GM23338 (cell line): ENCODE measurements around the gene ELOB.

Source experiments
- EZH2 ChIP-seq: fragments of 200-600 bp; sonication (generic); IDR thresholded peaks from one replicate; pipeline ENCODE4 v1.8.0; 2017; ENCODE audit warnings: antibody characterized with exemption, mild to moderate bottlenecking, low read depth; ENCODE audit not compliant: unreplicated experiment
- EZH2phosphoT487 ChIP-seq: fragments of 200-600 bp; sonication (generic); IDR thresholded peaks from one replicate; pipeline ENCODE4 v1.8.1; 2018; ENCODE audit warnings: antibody characterized with exemption; ENCODE audit not compliant: unreplicated experiment
- POLR2AphosphoS5 ChIP-seq: IDR thresholded peaks from 2 replicates; pipeline ENCODE4 v1.6.1; 2016; ENCODE audit warnings: antibody characterized with exemption, low read depth
- TF ChIP-seq, protein P1 (sequence below), 2 experiments: fragments of 200-600 bp in 1 of 2; sonication (generic) in 1 of 2; conservative IDR thresholded peaks; 2 replicates each; pipeline versions ENCODE4 v1.5.1 to v1.6.1; 2016 to 2017; ENCODE audit warnings: antibody characterized with exemption in 2 of 2, low read depth in 2 of 2, mild to moderate bottlenecking in 2 of 2, moderate library complexity in 1 of 2
- TF ChIP-seq, protein P2 (sequence below): IDR thresholded peaks from one replicate; pipeline ENCODE4 v1.6.1; 2018; ENCODE audit warnings: antibody characterized with exemption; ENCODE audit not compliant: unreplicated experiment
- TF ChIP-seq, protein P3 (sequence below): fragments of 250-450 bp; sonication (Bioruptor Pico); IDR thresholded peaks from 2 replicates; pipeline ENCODE4 v1.5.0; 2020; ENCODE audit warnings: mild to moderate bottlenecking, moderate library complexity

- TF ChIP-seq, protein P1, sequence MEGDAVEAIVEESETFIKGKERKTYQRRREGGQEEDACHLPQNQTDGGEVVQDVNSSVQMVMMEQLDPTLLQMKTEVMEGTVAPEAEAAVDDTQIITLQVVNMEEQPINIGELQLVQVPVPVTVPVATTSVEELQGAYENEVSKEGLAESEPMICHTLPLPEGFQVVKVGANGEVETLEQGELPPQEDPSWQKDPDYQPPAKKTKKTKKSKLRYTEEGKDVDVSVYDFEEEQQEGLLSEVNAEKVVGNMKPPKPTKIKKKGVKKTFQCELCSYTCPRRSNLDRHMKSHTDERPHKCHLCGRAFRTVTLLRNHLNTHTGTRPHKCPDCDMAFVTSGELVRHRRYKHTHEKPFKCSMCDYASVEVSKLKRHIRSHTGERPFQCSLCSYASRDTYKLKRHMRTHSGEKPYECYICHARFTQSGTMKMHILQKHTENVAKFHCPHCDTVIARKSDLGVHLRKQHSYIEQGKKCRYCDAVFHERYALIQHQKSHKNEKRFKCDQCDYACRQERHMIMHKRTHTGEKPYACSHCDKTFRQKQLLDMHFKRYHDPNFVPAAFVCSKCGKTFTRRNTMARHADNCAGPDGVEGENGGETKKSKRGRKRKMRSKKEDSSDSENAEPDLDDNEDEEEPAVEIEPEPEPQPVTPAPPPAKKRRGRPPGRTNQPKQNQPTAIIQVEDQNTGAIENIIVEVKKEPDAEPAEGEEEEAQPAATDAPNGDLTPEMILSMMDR (conservative IDR thresholded peaks at IDR 0.05; ENCODE audit: low read depth in 2 of 2) = no peak
- TF ChIP-seq, protein P2, sequence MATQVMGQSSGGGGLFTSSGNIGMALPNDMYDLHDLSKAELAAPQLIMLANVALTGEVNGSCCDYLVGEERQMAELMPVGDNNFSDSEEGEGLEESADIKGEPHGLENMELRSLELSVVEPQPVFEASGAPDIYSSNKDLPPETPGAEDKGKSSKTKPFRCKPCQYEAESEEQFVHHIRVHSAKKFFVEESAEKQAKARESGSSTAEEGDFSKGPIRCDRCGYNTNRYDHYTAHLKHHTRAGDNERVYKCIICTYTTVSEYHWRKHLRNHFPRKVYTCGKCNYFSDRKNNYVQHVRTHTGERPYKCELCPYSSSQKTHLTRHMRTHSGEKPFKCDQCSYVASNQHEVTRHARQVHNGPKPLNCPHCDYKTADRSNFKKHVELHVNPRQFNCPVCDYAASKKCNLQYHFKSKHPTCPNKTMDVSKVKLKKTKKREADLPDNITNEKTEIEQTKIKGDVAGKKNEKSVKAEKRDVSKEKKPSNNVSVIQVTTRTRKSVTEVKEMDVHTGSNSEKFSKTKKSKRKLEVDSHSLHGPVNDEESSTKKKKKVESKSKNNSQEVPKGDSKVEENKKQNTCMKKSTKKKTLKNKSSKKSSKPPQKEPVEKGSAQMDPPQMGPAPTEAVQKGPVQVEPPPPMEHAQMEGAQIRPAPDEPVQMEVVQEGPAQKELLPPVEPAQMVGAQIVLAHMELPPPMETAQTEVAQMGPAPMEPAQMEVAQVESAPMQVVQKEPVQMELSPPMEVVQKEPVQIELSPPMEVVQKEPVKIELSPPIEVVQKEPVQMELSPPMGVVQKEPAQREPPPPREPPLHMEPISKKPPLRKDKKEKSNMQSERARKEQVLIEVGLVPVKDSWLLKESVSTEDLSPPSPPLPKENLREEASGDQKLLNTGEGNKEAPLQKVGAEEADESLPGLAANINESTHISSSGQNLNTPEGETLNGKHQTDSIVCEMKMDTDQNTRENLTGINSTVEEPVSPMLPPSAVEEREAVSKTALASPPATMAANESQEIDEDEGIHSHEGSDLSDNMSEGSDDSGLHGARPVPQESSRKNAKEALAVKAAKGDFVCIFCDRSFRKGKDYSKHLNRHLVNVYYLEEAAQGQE = no peak
- TF ChIP-seq EZH2 = no peak
- no peak for TF ChIP-seq POLR2AphosphoS5
- no peak for TF ChIP-seq EZH2phosphoT487
- TF ChIP-seq, protein P3, sequence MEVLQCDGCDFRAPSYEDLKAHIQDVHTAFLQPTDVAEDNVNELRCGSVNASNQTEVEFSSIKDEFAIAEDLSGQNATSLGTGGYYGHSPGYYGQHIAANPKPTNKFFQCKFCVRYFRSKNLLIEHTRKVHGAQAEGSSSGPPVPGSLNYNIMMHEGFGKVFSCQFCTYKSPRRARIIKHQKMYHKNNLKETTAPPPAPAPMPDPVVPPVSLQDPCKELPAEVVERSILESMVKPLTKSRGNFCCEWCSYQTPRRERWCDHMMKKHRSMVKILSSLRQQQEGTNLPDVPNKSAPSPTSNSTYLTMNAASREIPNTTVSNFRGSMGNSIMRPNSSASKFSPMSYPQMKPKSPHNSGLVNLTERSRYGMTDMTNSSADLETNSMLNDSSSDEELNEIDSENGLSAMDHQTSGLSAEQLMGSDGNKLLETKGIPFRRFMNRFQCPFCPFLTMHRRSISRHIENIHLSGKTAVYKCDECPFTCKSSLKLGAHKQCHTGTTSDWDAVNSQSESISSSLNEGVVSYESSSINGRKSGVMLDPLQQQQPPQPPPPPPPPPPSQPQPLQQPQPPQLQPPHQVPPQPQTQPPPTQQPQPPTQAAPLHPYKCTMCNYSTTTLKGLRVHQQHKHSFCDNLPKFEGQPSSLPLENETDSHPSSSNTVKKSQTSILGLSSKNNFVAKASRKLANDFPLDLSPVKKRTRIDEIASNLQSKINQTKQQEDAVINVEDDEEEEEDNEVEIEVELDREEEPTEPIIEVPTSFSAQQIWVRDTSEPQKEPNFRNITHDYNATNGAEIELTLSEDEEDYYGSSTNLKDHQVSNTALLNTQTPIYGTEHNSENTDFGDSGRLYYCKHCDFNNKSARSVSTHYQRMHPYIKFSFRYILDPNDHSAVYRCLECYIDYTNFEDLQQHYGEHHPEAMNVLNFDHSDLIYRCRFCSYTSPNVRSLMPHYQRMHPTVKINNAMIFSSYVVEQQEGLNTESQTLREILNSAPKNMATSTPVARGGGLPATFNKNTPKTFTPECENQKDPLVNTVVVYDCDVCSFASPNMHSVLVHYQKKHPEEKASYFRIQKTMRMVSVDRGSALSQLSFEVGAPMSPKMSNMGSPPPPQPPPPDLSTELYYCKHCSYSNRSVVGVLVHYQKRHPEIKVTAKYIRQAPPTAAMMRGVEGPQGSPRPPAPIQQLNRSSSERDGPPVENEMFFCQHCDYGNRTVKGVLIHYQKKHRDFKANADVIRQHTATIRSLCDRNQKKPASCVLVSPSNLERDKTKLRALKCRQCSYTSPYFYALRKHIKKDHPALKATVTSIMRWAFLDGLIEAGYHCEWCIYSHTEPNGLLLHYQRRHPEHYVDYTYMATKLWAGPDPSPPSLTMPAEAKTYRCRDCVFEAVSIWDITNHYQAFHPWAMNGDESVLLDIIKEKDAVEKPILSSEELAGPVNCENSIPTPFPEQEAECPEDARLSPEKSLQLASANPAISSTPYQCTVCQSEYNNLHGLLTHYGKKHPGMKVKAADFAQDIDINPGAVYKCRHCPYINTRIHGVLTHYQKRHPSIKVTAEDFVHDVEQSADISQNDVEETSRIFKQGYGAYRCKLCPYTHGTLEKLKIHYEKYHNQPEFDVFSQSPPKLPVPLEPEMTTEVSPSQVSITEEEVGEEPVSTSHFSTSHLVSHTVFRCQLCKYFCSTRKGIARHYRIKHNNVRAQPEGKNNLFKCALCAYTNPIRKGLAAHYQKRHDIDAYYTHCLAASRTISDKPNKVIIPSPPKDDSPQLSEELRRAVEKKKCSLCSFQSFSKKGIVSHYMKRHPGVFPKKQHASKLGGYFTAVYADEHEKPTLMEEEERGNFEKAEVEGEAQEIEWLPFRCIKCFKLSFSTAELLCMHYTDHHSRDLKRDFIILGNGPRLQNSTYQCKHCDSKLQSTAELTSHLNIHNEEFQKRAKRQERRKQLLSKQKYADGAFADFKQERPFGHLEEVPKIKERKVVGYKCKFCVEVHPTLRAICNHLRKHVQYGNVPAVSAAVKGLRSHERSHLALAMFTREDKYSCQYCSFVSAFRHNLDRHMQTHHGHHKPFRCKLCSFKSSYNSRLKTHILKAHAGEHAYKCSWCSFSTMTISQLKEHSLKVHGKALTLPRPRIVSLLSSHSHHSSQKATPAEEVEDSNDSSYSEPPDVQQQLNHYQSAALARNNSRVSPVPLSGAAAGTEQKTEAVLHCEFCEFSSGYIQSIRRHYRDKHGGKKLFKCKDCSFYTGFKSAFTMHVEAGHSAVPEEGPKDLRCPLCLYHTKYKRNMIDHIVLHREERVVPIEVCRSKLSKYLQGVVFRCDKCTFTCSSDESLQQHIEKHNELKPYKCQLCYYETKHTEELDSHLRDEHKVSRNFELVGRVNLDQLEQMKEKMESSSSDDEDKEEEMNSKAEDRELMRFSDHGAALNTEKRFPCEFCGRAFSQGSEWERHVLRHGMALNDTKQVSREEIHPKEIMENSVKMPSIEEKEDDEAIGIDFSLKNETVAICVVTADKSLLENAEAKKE (CRISPR knock-in tag) = no peak
Measured at GRCh38 chr16:2768403-2769089, 8.5 kb downstream of the ELOB start.
